Activated effector memory CD4-positive, alpha-beta T cell treated with anti-CD3 and anti-CD28 coated beads, Interleukin-2, amount 50 U/mL, for 16 hours (primary cell): ENCODE measurements around the gene YY1.
"Not testable (repeated sequence)": the region's sequence is repeated elsewhere in the genome, so short reads cannot be mapped to it uniquely, and the experiment has no call there.

ENCODE experiments used
- DNase-seq: peaks from one replicate; pipeline ENCODE4 v3.0.0-alpha.2; 2020

YY1 gene

DNA sequence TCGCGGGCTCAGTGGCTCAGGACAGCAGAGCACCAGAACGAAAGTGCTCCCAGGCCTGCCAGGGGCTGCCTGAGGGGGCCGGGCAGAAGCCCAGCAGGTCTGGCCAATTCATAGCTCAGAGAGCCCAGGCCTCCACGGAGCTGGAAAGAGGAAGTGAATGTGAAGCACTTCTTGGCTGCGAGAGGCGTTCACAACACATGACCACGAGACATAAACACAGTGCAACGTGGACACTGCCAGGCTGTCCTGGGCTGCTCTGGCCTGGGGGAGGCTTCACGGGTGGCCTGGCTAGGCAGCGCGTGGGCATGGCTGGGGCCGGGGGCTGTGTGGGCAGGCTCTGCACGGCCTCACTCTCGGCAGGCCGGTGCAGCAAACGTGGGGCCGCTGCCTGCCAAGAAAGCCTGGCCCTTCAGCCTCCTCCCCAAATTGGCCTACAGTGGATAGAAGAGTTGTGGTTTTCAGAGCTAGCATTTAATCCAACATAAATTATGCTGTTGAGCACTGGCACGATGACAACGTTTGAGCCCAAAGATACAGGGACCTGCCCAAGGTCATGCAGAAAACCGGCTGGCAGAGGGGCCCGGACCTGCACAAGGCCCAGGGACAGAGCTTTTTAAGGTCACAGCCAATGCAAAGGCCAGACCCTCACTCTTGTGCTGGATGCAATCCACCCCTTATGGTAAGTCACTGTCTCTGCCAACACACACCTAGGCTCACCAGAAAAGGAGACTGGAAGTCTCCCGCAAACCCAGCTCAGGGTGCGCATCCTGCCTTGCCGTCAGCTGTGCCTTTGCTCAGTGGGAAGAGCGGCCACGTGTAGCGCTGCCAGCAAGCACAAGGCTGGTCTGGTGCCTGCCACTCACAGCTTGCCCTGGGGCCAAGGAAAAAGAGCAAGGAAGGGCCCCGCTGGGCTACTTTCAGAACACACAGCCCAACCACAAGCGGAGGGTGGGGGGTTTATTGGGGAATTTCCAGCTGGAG, 58.7 kb downstream of the YY1 start:
- DNase-seq, result no peak

DNA sequence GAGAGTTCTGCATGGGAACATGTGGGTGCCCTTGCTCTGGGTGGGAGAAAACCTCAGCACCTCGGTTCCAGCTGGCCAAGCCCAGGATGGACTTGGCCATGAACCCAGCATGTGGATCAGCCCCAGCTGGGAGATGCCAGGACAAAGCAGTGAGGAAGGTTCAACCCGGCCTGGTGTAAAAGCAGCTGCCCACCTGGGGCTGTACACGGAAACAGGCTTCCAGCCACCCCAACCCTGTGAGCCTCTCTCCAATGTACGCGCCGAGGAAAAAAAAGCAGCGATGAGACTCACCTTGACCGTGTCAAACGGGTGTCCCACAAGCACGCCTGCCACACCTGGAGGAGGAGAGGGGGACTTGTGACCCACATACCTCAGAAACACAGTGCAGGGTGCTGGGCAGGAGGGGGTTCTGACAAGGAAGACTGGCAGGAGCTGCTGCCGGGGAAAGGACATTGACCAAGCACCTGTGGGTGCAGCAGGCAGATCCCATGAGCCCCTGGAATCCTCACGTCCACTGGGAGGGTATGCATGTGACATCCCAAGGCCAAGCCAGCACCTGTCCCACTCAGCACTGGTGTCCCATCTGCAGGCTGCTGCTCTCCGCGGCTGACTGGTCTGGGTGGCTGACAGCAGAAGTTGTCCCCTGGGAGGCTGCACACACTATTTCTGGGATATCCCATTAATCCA, 59.8 kb downstream of the YY1 start:
- DNase-seq, result no peak

DNA sequence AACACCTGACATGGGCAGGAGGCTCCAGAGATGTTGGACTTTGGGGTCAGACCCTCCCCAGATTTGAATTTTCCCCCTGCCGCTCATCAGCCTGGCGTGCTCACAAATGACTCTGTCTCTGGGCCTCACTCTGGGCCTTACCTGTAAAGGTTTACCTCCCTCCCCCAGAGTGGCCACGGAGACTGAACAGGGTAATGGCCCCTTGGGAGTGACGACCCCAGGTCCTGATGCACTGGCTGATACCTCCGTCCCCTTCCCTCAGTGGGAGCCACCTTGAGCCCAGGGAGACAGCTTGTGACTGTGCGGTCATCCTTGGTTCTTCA, 60.3 kb downstream of the YY1 start:
- DNase-seq, result no peak

DNA sequence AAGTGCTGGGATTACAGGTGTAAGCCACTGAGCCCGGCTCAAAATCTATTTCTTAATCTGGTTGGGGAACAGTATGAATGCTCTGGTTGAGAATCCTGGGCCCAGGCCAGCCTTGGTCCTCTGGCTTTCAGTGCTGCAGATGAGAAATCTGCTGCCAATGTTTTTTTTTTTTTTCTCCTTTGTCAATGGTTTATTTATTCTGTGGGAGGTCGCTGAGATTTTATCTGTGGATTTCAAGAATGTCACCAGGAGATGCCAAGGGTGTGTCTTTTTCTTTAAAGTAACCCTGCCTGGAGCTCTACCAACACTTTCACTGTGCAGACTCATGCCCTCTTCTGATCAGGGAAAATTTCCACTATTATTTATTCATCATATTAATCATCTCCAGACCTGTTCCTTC, 63.7 kb downstream of the YY1 start:
- no peak for DNase-seq

DNA sequence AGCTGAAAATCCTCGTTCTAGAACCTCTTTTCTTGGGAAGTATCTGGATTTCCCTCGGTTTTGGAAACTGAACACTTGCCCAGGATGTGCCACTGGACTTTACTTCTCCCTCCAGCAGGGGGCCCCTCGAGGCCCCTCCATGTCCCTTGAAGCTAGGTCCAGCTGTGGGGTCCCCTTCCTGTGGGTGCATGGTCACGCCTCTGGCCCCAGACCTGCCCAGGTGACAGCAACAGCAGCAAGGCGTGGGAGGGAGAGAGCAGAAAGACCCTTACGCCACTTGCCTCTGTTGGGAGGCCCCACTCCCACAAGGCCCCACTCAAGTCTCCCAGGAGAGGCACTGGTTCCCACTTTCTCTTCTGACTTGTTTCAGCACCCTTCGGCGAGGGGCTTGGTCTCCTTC, 64.2 kb downstream of the YY1 start:
- DNase-seq, result no peak

DNA sequence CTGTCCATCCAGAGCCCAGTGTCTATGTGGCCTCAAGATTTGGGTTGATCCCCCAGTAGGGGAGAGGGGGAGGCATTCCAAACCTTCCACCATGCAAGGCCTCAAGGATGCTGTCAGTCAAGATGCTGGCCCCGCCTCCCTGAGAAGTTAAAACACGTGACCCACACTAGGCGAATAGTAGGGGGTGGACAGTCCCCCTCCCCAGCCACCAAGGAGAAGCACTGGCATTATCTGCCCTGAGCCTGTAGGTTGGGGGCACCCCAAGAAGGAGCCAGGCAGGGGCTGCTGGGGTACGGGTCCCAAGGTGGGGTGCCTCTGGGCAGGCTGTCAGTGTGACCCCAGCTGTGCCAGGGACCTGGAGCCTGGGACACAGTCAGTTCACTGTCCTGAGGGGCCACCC, 65.0 kb downstream of the YY1 start:
- no peak for DNase-seq

DNA sequence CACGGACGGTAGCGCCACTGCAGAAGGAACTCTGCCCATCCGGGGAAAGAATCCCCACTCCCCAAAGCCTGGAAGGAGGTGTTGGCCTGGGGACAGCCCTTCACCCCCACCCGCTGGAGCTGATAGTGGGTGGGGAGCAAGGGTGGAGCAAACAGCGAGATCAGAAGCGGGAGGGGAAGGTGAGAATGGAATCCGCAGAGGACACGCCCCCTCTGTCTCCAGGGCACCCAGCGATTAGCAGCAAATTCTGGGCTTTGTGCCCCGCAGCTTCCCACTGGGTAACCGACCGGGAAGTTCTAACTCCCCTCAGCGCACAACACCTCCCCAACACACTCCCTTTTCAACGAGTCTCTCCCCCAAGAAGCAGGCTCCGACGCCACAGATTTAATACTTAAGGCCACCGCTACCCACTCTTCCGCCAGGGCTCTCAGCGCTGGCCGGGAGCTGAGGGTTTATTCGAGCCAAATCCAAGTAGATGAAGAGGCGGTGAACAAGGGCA, 65.9 kb downstream of the YY1 start:
- DNase-seq, result no peak

DNA sequence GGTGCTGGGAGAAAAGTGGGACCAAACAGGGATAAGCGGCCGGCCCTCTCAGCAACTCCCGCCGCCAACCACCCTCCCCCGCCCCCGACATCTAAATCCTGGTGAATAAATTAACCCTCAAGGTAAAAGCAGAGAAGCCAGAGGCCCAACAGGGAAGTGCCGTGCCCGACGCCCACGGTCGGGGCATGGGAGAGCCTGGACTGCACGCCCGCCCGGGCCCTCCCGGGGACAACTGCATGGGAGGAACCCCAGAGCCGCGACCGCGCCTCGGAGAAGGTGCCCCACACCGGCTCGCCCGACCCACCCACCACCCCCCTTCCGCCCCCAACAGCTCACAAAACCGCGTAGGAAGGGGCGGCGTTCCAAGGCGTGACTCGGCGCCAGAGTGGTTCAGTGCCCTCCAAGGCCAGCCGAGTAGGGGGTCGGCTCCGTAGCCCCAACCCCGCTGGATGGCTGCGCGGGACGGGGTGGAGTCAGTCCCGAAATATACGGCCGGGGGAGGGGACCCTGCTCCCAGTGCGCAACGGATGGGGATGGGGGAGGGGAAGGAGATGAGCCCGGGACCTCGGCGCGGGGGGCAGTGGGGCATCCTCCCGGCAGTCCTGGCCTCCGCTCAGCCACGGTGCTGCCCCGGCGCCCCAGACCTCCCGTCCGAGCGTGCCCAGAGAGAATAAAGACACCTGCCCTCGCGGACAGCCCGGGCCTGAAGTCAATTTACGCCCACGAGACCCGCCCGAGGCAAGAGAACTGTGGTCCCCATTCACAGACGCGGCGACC, 66.6 kb downstream of the YY1 start:
- DNase-seq, result peak; percentile 83

DNA sequence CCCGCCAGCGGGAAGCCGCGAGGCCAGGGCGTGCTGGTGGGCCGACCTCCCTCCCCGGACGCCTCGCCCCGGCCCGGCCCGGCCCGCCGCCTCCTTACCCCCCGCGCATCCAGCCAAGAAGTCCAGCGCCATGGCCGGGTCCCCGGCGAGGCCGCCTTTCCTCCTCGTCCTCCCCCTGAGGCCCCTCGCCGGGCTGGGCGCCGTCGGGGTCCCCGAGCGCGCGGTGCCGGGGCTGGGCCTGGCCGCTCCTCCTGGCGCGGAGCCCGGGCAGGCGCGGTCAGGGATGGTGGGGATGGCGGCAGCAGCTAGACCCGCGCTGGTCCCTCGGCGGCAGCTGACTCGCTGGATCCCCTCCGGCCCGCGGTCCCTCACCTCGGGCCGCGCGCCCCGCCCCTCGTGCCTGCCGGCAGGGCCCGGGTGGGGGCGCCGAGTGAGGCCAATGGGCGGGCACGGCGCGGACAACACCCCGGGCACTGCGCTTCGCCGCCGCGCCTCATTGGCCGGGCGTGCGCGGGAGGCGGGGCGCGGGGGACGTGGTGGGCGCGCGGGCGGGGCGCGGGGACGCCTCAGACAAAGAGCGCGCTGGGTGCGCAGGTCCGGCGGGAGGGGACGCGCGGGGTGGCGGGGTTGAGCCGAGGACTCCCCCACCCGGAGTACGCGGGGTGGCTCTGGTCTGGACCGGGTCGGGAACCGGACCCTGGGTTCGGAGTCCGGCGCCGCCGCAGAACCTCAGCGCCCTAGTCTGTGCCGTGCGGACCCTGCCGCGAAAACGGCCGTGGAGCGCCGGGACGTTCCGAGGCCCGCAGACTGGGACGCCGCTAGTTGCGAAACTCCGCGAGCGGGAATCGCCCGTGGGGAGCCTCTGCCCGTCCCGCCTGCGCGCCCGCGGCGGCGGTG, 67.4 kb downstream of the YY1 start, which contains the start of gene SLC25A29:
Gene SLC25A29, minus strand, starts transcription at position 344 of the 897 bp plus-strand sequence. Its CDS starts 212 bp downstream, at position 132.
- peak; percentile 91 for DNase-seq

DNA sequence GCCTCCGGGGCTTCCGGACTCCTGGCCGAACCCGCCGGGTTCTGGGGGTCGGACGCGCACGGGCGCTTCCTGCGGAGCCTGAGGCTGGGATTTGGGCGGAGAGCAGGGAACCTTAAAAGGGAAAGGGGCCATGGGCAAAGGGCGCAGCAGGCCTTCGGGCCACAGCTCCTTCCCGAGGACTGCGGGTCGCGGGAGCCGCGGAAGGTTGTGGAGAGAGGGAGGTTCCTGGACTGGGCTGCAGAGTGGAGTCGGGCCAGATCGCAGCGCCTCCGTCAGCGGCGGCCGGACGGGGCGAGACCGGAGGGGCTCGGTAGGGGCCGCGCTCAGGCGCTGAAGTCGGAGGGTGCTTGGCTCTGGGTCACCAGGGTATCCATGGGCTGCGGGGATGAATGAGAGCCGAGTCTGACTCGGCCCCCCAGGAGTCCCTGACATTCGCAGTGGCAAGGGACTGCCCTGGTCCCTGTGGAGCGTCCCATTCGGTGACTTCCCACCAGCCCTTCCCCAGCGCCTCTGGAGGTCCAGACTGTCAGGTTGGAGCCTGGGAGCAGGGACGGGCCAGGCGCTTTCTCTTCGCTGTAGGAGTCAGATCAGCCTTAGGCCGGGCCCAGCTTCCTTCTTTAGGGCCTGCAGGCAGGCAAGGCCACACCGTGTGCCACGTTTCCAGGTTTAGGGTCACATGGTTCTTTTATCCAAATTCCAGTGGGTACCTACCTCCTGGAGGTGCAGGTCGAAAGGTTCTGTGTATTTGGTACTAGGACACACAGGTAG, 68.2 kb downstream of the YY1 start:
- no peak for DNase-seq

DNA sequence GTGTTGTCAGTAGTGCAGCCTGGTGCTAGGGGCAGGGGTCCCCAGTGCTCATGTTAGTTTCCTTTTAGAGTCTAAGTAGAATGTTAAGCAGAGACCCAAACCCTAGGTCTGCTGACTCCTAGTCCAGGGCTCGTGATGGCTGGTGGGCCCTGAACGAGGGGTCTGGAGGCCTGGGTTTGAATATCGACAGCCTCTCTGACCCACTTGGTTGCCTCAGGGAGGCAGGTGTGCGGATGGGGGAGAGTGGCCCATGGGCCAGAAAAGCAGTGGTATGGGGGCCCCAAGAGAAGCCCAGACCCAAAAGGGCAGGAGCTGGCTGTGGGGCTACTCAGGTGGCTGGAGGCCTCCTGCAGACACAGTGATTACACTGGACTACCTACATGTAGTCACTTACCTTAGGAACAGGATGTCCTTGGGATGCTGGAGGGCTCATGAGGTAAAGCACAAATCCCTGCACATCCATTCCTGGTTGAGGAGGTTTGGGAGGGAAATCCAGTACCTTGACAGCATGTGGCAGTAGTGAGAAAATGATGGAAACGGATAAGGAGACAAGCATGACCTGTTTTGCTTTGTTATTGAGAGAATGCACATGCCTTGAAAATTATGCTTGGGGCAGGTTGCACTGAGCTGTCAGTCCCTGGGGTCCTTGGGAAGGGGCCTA, 69.0 kb downstream of the YY1 start:
- DNase-seq, result no peak

DNA sequence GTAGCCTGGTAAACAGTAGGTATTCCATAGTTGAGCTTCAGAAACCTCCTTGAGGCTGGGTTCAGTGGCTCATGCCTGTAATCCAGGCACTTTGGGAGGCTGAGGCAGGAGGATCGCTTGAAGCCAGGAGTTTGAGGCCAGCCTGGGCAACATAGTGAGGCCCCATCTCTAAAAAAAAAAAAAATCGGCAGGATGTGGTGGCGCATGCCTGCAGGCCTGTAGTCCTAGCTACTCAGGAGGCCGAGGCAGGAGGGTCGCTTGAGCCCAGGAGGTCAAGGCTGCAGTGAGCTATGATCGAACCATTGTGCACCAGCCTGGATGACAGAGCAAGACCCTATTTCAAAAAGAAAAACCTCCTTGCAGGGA, 69.5 kb downstream of the YY1 start:
- not testable (repeated sequence) for DNase-seq

DNA sequence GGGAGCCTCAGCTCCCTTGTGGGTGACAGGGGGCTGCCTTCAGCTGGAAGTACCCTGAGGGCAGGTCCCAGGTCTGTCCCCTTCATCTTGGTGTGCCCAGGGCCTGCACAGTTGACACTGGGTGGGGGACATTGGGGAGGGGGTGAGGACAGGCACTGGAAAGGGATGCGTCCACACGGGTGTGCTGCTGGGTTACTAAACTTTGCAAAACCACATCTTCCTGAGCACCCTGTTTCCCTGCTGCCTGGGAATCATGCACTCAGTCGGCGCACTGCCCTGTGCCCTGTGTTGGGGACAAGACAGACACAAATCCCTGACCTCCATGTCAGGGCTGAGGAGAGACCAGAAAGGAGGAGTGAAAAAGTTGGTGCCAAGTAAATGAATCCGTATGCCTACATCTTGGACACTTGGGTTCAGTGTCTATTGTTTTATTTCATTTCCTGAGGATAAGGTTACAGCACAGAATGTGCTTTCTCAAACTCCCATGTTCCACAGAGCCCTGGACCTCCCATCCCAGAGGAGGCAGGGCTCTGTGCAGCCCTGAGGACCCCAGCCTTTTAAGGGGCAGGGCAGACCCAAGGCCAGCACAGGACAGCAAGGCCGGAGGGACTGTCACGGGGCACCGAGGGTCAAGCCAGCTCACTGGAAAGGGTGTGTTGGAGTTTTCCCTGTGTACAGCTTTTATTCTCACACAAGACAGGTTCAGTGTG, 70.2 kb downstream of the YY1 start:
- no peak for DNase-seq

DNA sequence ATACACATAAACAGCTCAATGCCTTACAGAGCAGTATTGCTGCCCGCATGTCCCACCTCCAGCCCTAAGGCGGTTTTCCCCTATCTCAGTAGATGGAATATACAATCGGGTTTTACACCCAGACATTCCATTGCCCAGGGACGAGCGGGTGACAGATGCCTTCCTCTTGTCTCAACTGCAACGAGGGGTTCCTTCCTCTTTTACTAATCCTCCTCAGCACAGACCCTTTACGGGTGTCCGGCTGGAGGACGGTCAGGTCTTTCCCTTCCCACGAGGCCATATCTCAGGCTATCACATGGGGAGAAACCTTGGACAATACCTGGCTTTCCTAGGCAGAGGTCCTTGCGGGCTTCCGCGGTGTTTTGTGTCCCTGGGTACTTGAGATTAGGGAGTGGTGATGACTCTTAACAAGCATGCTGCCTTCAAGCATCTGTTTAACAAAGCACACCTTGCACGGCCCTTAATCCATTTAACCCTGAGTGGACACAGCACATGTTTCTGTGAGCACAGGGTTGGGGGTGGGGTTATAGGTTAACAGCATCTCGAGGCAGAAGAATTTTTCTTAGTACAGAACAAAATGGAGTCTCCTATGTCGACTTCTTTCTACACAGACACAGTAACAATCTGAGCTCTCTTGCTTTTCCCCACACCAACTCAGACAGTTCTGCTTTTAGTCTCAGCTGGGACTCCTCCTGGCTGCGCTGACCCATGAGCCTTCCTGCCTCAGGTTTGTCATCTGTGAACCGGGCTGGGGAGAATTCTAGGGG, 73.3 kb downstream of the YY1 start:
- DNase-seq, result not testable (repeated sequence)

DNA sequence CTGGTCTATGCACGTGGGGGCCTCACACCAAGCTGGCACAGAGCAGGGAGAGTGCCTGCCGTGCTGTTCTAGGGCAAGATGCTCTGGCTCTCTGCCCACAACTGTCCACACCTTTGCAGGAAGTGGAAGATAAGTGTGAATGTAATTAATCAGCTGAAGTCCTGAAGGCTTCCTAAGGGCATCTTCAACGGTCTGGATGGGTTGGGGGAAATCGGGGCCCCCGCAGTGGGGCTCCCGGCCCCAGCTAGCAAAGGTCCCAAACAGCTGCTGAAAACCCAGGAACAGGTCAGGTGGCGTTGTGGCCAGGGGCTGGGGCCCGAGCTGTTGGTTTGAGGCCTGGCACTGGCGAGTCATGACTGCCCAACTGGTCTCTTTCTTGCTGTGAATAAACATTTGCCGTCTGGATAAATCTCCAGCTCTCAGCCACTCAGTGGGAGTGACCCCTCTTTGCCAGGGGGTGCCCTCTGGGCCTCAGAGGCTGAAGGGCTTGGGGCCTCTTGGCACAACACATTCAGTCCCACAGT, 74.0 kb downstream of the YY1 start:
- DNase-seq, result no peak

DNA sequence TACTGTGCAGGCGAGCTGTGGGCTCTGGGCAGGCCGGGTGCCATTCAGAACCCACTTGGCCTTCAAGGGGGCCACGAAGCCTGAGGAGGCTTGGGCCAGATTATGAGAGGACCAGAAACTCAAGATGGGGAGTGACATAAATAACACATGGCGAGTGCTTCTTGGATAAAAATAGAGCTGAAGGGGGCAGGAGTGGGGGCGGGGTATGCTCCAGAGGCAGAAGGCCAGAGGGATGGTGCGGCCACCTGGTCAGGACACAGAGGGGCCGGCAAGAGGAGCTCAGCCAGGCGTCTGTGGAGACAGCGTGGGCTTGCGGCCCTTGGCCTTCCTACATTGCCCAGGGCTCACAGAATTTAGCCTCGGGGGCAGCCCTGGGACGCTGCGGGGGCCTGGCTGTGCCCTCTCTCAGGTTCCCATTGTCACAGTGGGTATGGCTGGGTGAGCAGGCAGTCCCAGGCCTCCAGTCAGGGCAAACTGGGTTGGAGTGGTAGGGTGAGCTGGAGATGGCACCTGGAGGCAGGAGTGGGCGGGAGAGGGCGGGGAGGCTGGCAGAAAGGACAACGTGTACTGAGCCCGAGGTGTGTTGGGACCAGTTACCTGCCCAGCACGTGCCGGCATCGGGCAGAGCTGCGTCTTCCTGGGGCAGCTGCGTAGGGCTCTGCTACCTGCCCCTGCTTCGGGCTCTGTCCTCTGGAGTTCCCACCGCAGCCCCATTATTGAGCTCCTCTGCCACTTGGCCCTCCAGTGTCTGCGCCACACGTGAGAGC, 74.7 kb downstream of the YY1 start:
- no peak for DNase-seq

DNA sequence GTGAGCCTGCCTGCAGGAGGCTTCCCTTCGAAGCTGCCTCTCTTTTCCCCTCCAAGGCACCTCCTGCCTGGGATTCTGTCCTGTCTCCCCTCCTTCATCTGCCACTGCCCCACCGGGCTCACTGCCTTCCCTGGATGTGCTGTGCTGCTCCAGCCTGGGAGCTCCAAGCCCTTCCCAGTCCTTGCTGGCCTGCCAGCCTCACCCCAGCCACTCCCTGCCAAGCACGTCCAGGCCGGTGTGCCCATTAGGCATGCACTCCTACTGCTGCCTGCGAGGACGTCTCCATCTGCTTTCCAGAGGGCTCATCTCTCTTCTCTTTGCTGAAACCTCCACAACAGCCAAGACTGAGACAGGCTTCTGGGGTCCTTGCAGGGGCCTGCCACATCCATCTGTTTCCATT, 75.8 kb downstream of the YY1 start:
- DNase-seq, result no peak

DNA sequence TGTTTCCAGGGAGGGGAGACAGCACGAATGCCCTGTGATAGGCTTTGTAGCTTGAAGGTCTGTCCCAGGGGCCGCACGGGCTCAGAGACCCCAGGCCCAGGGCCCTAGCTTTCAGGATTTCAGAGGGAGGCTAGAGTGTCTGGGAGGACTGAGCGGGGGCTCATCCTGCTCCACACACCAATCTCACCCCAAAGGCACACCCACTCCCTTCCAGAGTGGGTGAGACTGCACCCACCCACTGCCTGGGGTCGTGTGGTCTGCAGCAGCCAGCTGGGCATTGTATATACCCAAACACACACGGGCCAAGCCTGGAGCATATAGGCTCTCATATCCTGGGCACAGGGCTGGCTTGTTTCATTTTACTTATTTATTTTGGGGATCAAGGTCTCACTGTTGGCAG, 78.4 kb downstream of the YY1 start:
- no peak for DNase-seq
